UCSD-AML1 (cell line): Measurements from ENCODE around the gene NDRG2.
"Not testable (repeated sequence)": the region's sequence is repeated elsewhere in the genome, so short reads cannot be mapped to it uniquely, and the experiment has no call there.

Experiments
- DNase-seq: peaks from one replicate; lab custom pipeline; 2025; ENCODE audit not compliant: unreplicated experiment; lab: John Stamatoyannopoulos, UW

Gene NDRG2

GRCh38 chr14:21056520-21057163 is 31.8 kb upstream of the NDRG2 start:
- DNase-seq = peak; percentile 17

- DNase-seq = no peak
Measured at GRCh38 chr14:21055432-21056117, 30.7 kb upstream of the NDRG2 start.

GRCh38 chr14:21054768-21055145 is 29.9 kb upstream of the NDRG2 start:
- DNase-seq = no peak

- no peak for DNase-seq
Measured at GRCh38 chr14:21054123-21054767, 29.4 kb upstream of the NDRG2 start.

GRCh38 chr14:21053184-21054122 is 28.6 kb upstream of the NDRG2 start:
- no peak for DNase-seq

GRCh38 chr14:21050597-21050996 is 25.7 kb upstream of the NDRG2 start:
- no peak for DNase-seq

- DNase-seq = no peak
Measured at GRCh38 chr14:21049271-21049673, 24.4 kb upstream of the NDRG2 start.

GRCh38 chr14:21048638-21049037 is 23.8 kb upstream of the NDRG2 start:
- no peak for DNase-seq

GRCh38 chr14:21047378-21047781 is 22.5 kb upstream of the NDRG2 start:
- no peak for DNase-seq

GRCh38 chr14:21043974-21044618 is 19.2 kb upstream of the NDRG2 start:
- peak; percentile 83 for DNase-seq

GRCh38 chr14:21043387-21043973 is 18.6 kb upstream of the NDRG2 start:
- no peak for DNase-seq

GRCh38 chr14:21042918-21043317 is 18.1 kb upstream of the NDRG2 start:
- DNase-seq = no peak

GRCh38 chr14:21041676-21042433 is 17.0 kb upstream of the NDRG2 start, which contains the start of gene RNASE7:
RNASE7 (plus strand) TSS chr14:21042362; CDS start chr14:21042993, 631 bp downstream.
- no peak for DNase-seq

- not testable (repeated sequence) for DNase-seq
Measured at GRCh38 chr14:21040941-21041340, 16.1 kb upstream of the NDRG2 start.

- DNase-seq = no peak
Measured at GRCh38 chr14:21040370-21040925, 15.6 kb upstream of the NDRG2 start.

- DNase-seq = peak; percentile 25
Measured at GRCh38 chr14:21039585-21040369, 14.9 kb upstream of the NDRG2 start.

GRCh38 chr14:21038441-21039422 is 13.9 kb upstream of the NDRG2 start:
- no peak for DNase-seq
